K562 (cell line): Measurements from ENCODE around the gene ANXA4. TPM values are rescaled to one million over a fixed set of nuclear protein-coding genes. Genes with fewer than 3 reads are reported as not detected.

ENCODE experiments used
- EHMT2 ChIP-seq: fragments of 450-650 bp; IDR thresholded peaks from 2 replicates; pipeline ENCODE4 v1.6.1; 2018; ENCODE audit warnings: antibody characterized with exemption
- GTF2E2 ChIP-seq: fragments of 200-800 bp; sonication (Bioruptor generic); IDR thresholded peaks from 2 replicates; pipeline ENCODE4 v1.6.1; 2016; ENCODE audit warnings: missing genetic modification characterization, missing compliant biosample characterization
- KDM1A ChIP-seq, 2 experiments: fragments of 450-650 bp; IDR thresholded peaks; 2 replicates each; pipeline ENCODE4 v1.6.1; 2016; ENCODE audit warnings: mild to moderate bottlenecking in 2 of 2
- MEF2A ChIP-seq: IDR thresholded peaks from 2 replicates; pipeline ENCODE4 v1.6.1; 2011; ENCODE audit warnings: low read depth, mild to moderate bottlenecking, low read length, moderate library complexity; ENCODE audit not compliant: control insufficient read depth
- POLR2AphosphoS2 ChIP-seq: IDR thresholded peaks from 2 replicates; pipeline ENCODE4 v1.6.1; 2012; ENCODE audit warnings: low read length, improper control_type of control experiment
- RB1 ChIP-seq: fragments of 450-650 bp; IDR thresholded peaks from 2 replicates; pipeline ENCODE4 v1.6.1; 2017; ENCODE audit warnings: low read depth, mild to moderate bottlenecking
- SMARCC2 ChIP-seq: fragments of 450-650 bp; IDR thresholded peaks from 2 replicates; pipeline ENCODE4 v1.6.1; 2017; ENCODE audit warnings: antibody characterized with exemption, moderate library complexity, mild to moderate bottlenecking, low read depth
- SMARCE1 ChIP-seq: fragments of 450-650 bp; IDR thresholded peaks from 2 replicates; pipeline ENCODE4 v1.7.1; 2016; ENCODE audit warnings: mild to moderate bottlenecking
- TCF3 ChIP-seq: sonication (generic); formaldehyde crosslinking; IDR thresholded peaks from 2 replicates; pipeline ENCODE4 v1.4.0; 2020; ENCODE audit warnings: mild to moderate bottlenecking, missing genetic modification reagents
- TFE3 ChIP-seq: fragments of 450-650 bp; formaldehyde crosslinking; IDR thresholded peaks from 2 replicates; pipeline ENCODE4 v1.4.0; 2020; ENCODE audit warnings: mild to moderate bottlenecking, mixed read lengths
- ZBTB7A ChIP-seq: IDR thresholded peaks from 2 replicates; pipeline ENCODE4 v1.6.1; 2011; ENCODE audit warnings: low read depth, mild to moderate bottlenecking, low read length, moderate library complexity, borderline replicate concordance; ENCODE audit not compliant: control insufficient read depth
- polyA plus RNA-seq, 8 experiments: library from polyadenylated mRNA; depleted of rRNA in 4 of 8; stranded (reverse) in 5 of 8; unstranded in 3 of 8; fragments of >200 nt; fragmentation: Nextera tagmentation in 2 of 8; fragmentation: Illumina TruSeq in 1 of 8; extraction: Ambion mirVana in 2 of 8; extraction: Trizol in 1 of 8; gene quantifications; 2 replicates each; pipeline versions ENCODE4 v1.2.1 to v1.2.3, GENCODE V29; 2011 to 2014; ENCODE audit warnings: inconsistent platforms in 1 of 8, missing spikeins in 1 of 8
- total RNA-seq, 7 experiments: library from RNA; depleted of rRNA in 6 of 7; stranded (reverse); fragments of >200 nt in 6 of 7; fragmentation: Illumina TruSeq in 2 of 7; extraction: Trizol in 2 of 7; gene quantifications; 2 replicates each; pipeline versions ENCODE4 v1.2.1 to v1.2.3, GENCODE V29; 2011 to 2021; ENCODE audit warnings: low replicate concordance in 1 of 7
- TF ChIP-seq, protein P1 (sequence below): fragments of 150-350 bp; IDR thresholded peaks from 2 replicates; pipeline ENCODE4 v1.6.1; 2014; ENCODE audit warnings: low read depth, mild to moderate bottlenecking, low read length, borderline replicate concordance
- TF ChIP-seq, protein P2 (sequence below), 2 experiments: fragments of 450-650 bp; formaldehyde crosslinking in 1 of 2; IDR thresholded peaks; 2 replicates each; pipeline versions ENCODE4 v1.4.0 to v1.6.1; 2014 to 2020; ENCODE audit warnings: mild to moderate bottlenecking in 2 of 2, borderline replicate concordance in 1 of 2, low read depth in 1 of 2

ANXA4 gene
- total and polyA plus RNA-seq, 9 of the 15 experiments (the other 6 are each of a cell fraction or from before 2014, with no cell fraction given), result 3.4 to 13.6 (median 11.6) TPM

DNA sequence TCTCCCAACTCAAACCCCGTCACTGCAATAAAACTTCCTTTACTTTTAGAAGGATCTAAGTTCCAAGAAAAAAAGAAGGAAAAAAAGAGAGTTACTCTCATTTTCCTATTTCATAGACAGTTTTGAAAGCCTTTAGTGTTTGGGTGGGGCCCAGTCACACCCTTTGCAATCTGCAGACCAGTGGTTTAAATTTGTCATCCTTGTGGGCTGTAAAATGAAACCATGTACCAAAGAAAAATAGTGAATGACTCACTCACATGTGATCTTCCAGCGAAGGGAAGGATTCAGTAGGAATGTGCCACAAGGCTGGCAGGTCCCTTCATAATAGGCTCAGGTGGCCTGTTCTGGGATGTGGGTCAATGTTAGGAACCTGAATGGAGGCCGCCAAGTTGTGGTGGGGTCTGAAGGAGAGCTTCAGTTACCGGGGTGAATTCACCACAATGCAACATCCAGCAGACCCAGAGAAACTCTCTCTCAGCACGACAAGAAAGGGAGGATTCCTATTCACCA lies 28.3 kb downstream of the ANXA4 start (continued):
- TF ChIP-seq, protein P1, sequence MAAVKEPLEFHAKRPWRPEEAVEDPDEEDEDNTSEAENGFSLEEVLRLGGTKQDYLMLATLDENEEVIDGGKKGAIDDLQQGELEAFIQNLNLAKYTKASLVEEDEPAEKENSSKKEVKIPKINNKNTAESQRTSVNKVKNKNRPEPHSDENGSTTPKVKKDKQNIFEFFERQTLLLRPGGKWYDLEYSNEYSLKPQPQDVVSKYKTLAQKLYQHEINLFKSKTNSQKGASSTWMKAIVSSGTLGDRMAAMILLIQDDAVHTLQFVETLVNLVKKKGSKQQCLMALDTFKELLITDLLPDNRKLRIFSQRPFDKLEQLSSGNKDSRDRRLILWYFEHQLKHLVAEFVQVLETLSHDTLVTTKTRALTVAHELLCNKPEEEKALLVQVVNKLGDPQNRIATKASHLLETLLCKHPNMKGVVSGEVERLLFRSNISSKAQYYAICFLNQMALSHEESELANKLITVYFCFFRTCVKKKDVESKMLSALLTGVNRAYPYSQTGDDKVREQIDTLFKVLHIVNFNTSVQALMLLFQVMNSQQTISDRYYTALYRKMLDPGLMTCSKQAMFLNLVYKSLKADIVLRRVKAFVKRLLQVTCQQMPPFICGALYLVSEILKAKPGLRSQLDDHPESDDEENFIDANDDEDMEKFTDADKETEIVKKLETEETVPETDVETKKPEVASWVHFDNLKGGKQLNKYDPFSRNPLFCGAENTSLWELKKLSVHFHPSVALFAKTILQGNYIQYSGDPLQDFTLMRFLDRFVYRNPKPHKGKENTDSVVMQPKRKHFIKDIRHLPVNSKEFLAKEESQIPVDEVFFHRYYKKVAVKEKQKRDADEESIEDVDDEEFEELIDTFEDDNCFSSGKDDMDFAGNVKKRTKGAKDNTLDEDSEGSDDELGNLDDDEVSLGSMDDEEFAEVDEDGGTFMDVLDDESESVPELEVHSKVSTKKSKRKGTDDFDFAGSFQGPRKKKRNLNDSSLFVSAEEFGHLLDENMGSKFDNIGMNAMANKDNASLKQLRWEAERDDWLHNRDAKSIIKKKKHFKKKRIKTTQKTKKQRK, result no peak
- TF ChIP-seq GTF2E2 (tag) (peak; percentile 45; the same call in 1 of the 2 replicates), SMARCC2 (0 out of 2 replicates have a peak, but pooled peaks have one; percentile 30), ZBTB7A (no peak), TFE3 (CRISPR knock-in tag) (no peak), RB1 (no peak), POLR2AphosphoS2 (no peak), MEF2A (0 out of 2 replicates have a peak, but pooled peaks have one; percentile 32), EHMT2 (no peak), TCF3 (CRISPR knock-in tag) (peak; percentile 32; the same call in 1 of the 2 replicates), SMARCE1 (peak; percentile 83; the same call in 1 of the 2 replicates), KDM1A (IDR thresholded peaks at IDR 0.05) (peak in 1 of 2 experiments; percentile 60; a peak in 2 of 4 replicates)
- TF ChIP-seq, protein P2, sequence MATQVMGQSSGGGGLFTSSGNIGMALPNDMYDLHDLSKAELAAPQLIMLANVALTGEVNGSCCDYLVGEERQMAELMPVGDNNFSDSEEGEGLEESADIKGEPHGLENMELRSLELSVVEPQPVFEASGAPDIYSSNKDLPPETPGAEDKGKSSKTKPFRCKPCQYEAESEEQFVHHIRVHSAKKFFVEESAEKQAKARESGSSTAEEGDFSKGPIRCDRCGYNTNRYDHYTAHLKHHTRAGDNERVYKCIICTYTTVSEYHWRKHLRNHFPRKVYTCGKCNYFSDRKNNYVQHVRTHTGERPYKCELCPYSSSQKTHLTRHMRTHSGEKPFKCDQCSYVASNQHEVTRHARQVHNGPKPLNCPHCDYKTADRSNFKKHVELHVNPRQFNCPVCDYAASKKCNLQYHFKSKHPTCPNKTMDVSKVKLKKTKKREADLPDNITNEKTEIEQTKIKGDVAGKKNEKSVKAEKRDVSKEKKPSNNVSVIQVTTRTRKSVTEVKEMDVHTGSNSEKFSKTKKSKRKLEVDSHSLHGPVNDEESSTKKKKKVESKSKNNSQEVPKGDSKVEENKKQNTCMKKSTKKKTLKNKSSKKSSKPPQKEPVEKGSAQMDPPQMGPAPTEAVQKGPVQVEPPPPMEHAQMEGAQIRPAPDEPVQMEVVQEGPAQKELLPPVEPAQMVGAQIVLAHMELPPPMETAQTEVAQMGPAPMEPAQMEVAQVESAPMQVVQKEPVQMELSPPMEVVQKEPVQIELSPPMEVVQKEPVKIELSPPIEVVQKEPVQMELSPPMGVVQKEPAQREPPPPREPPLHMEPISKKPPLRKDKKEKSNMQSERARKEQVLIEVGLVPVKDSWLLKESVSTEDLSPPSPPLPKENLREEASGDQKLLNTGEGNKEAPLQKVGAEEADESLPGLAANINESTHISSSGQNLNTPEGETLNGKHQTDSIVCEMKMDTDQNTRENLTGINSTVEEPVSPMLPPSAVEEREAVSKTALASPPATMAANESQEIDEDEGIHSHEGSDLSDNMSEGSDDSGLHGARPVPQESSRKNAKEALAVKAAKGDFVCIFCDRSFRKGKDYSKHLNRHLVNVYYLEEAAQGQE (IDR thresholded peaks at IDR 0.05; ENCODE audit: borderline replicate concordance), result peak; percentile 34; the same call in 1 of the 2 replicates
- TF ChIP-seq, protein P2 (CRISPR knock-in tag; IDR thresholded peaks at IDR 0.05; ENCODE audit: low read depth), result no peak
